Epithelial cell of prostate (primary cell): Measurements from ENCODE around the gene ADGRA3.
A peak's percentile ranks its signal among the peaks of the same experiment; 100 is the strongest.

ENCODE experiments used
- DNase-seq: peaks from one replicate; pipeline ENCODE4 v3.0.0-alpha.2; 2011; ENCODE audit warnings: low read depth, low spot score
- H3K27ac ChIP-seq: fragments of 450-650 bp; 2 replicates; pipeline ENCODE4 v1.5.1; 2017; ENCODE audit warnings: mild to moderate bottlenecking

The ADGRA3 gene

GRCh38 chr4:22514481-22514880, 1.4 kb downstream of the ADGRA3 start:
- peak overlapping the region; percentile 65 for H3K27ac ChIP-seq
- DNase-seq, result no peak

- no peak overlapping the region for H3K27ac ChIP-seq
- DNase-seq, result no peak
These were observed 1.9 kb downstream of the ADGRA3 start for GRCh38 chr4:22514001-22514400.

- DNase-seq, result no peak
- no peak overlapping the region for H3K27ac ChIP-seq
These were observed 3.6 kb downstream of the ADGRA3 start for GRCh38 chr4:22512306-22512705.

- no peak overlapping the region for H3K27ac ChIP-seq
These were observed 5.1 kb downstream of the ADGRA3 start for GRCh38 chr4:22510750-22511149.

GRCh38 chr4:22508376-22508775, 7.5 kb downstream of the ADGRA3 start:
- DNase-seq, result no peak
- H3K27ac ChIP-seq, result no peak overlapping the region

More at GRCh38 chr4:22510750-22511149, 5.1 kb downstream of the ADGRA3 start:
- no peak for DNase-seq

- DNase-seq, result no peak
- no peak overlapping the region for H3K27ac ChIP-seq
These were observed 10.9 kb downstream of the ADGRA3 start for GRCh38 chr4:22504922-22505321.

GRCh38 chr4:22504447-22504846, 11.4 kb downstream of the ADGRA3 start:
- no peak overlapping the region for H3K27ac ChIP-seq
- no peak for DNase-seq

- no peak for DNase-seq
These were observed 12.7 kb downstream of the ADGRA3 start for GRCh38 chr4:22502895-22503814.

GRCh38 chr4:22501715-22502095, 14.2 kb downstream of the ADGRA3 start:
- no peak for DNase-seq
- no peak overlapping the region for H3K27ac ChIP-seq

More at GRCh38 chr4:22502895-22503814, 12.7 kb downstream of the ADGRA3 start:
- H3K27ac ChIP-seq, result no peak overlapping the region

GRCh38 chr4:22500831-22501714, 14.8 kb downstream of the ADGRA3 start:
- no peak overlapping the region for H3K27ac ChIP-seq
- DNase-seq, result peak; percentile 79

- DNase-seq, result no peak
- no peak overlapping the region for H3K27ac ChIP-seq
These were observed 15.7 kb downstream of the ADGRA3 start for GRCh38 chr4:22500128-22500611.

- DNase-seq, result no peak
- H3K27ac ChIP-seq, result no peak overlapping the region
These were observed 17.0 kb downstream of the ADGRA3 start for GRCh38 chr4:22498866-22499265.

GRCh38 chr4:22496165-22496813, 19.6 kb downstream of the ADGRA3 start:
- DNase-seq, result no peak
- H3K27ac ChIP-seq, result no peak overlapping the region

GRCh38 chr4:22493523-22493922, 22.3 kb downstream of the ADGRA3 start:
- no peak for DNase-seq
- peak overlapping the region; percentile 46 for H3K27ac ChIP-seq

GRCh38 chr4:22492987-22493386, 22.9 kb downstream of the ADGRA3 start:
- DNase-seq, result no peak
- peak overlapping the region; percentile 46 for H3K27ac ChIP-seq

- no peak for DNase-seq
- H3K27ac ChIP-seq, result no peak overlapping the region
These were observed 23.9 kb downstream of the ADGRA3 start for GRCh38 chr4:22491939-22492338.

- no peak for DNase-seq
- H3K27ac ChIP-seq, result no peak overlapping the region
These were observed 25.0 kb downstream of the ADGRA3 start for GRCh38 chr4:22490718-22491315.

GRCh38 chr4:22488106-22488505, 27.8 kb downstream of the ADGRA3 start:
- no peak overlapping the region for H3K27ac ChIP-seq
- DNase-seq, result no peak

GRCh38 chr4:22487328-22487727, 28.5 kb downstream of the ADGRA3 start:
- no peak for DNase-seq

GRCh38 chr4:22486276-22486675, 29.6 kb downstream of the ADGRA3 start:
- DNase-seq, result no peak
- peak overlapping the region; percentile 82 for H3K27ac ChIP-seq

More at GRCh38 chr4:22487328-22487727, 28.5 kb downstream of the ADGRA3 start:
- H3K27ac ChIP-seq, result no peak overlapping the region
